DMS79 treated with DMSO at 0.1 percent for 48 hours (cell line): Measurements from ENCODE around the gene SRGAP2.
"Not testable (repeated sequence)": the region's sequence is repeated elsewhere in the genome, so short reads cannot be mapped to it uniquely, and the experiment has no call there.

Experiments
- DNase-seq: peaks from one replicate; lab custom pipeline; 2025; lab: John Stamatoyannopoulos, UW

Gene SRGAP2

GRCh38 chr1:206203364-206204158, at the start of gene SRGAP2:
TSS of gene SRGAP2 (plus strand) at chr1:206203541. CDS start at chr1:206205971, 2,430 bp downstream.
- DNase-seq = peak; percentile 4

- not testable (repeated sequence) for DNase-seq
These were observed 35.9 kb upstream of the SRGAP2 start for GRCh38 chr1:206167350-206168029.

- not testable (repeated sequence) for DNase-seq
These were observed 33.5 kb upstream of the SRGAP2 start for GRCh38 chr1:206169794-206170193.

- not testable (repeated sequence) for DNase-seq
These were observed 30.1 kb upstream of the SRGAP2 start for GRCh38 chr1:206173110-206173719.

GRCh38 chr1:206174182-206174868, 29.0 kb upstream of the SRGAP2 start:
- not testable (repeated sequence) for DNase-seq

GRCh38 chr1:206175459-206176113, 27.8 kb upstream of the SRGAP2 start:
- DNase-seq = not testable (repeated sequence)

- not testable (repeated sequence) for DNase-seq
These were observed 27.2 kb upstream of the SRGAP2 start for GRCh38 chr1:206176114-206176502.

GRCh38 chr1:206178061-206178989, 25.0 kb upstream of the SRGAP2 start:
- not testable (repeated sequence) for DNase-seq

- DNase-seq = not testable (repeated sequence)
These were observed 23.7 kb upstream of the SRGAP2 start for GRCh38 chr1:206179666-206180065.

- not testable (repeated sequence) for DNase-seq
These were observed 20.7 kb upstream of the SRGAP2 start for GRCh38 chr1:206182368-206183317.

GRCh38 chr1:206183788-206184187, 19.6 kb upstream of the SRGAP2 start:
- not testable (repeated sequence) for DNase-seq

GRCh38 chr1:206185778-206186177, 17.6 kb upstream of the SRGAP2 start:
- not testable (repeated sequence) for DNase-seq

GRCh38 chr1:206186826-206187225, 16.5 kb upstream of the SRGAP2 start:
- DNase-seq = not testable (repeated sequence)

- not testable (repeated sequence) for DNase-seq
These were observed 8.2 kb upstream of the SRGAP2 start for GRCh38 chr1:206195182-206195581.

- DNase-seq = not testable (repeated sequence)
These were observed 6.5 kb upstream of the SRGAP2 start for GRCh38 chr1:206196748-206197424.

GRCh38 chr1:206202789-206203363, 465 bp upstream of the SRGAP2 start, which contains the start of gene FAM72A:
TSS of gene FAM72A (minus strand) at chr1:206202839. CDS start at chr1:206202025, 814 bp downstream.
- peak; percentile 98 for DNase-seq

- DNase-seq = not testable (repeated sequence)
These were observed 794 bp downstream of the SRGAP2 start for GRCh38 chr1:206204159-206204511.

GRCh38 chr1:206204871-206205270, 1.5 kb downstream of the SRGAP2 start:
- DNase-seq = not testable (repeated sequence)
